ENCODE measurements around the gene SNCAIP.

- TF ChIP-seq CTCF (IDR thresholded peaks at IDR 0.05), result no peak
- TF ChIP-seq POLR2A (IDR thresholded peaks at IDR 0.05), result no peak
Measured at GRCh38 chr5:122508623-122509022, 196.6 kb downstream of the SNCAIP start.

Data from lower leg skin (tissue), 3 donors.